ENCODE data around the gene TP53BP1. TPM values are rescaled to one million over a fixed set of nuclear protein-coding genes. Genes with fewer than 3 reads are reported as not detected.

TP53BP1 gene
- total RNA-seq, 2 experiments from 2014 or later, result 24.3 to 27.3 TPM

DNA sequence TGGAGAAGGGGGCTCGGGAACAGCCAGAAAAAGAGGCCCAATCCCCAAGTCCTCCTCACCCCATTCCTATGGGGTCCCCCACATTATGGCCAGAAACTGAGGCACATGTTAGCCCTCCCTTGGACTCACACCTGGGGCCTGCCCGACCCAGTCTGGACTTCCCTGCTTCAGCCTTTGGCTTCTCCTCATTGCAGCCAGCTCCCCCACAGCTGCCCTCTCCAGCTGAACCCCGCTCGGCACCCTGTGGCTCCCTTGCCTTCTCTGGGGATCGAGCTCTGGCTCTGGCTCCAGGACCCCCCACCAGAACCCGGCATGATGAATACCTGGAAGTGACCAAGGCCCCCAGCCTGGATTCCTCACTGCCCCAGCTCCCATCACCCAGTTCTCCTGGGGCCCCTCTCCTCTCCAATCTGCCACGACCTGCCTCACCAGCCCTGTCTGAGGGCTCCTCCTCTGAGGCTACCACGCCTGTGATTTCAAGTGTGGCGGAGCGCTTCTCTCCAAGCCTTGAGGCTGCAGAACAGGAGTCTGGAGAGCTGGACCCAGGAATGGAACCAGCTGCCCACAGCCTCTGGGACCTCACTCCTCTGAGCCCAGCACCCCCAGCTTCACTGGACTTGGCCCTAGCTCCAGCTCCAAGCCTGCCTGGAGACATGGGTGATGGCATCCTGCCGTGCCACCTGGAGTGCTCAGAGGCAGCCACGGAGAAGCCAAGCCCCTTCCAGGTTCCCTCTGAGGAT, 35.0 kb upstream of the TP53BP1 start:
- ATAC-seq (no peak), DNase-seq (no peak)
- Mint-ChIP-seq H3K4me3 (no peak overlapping the region), H3K9me3 (ENCODE audit: insufficient read depth) (no peaks in the 10 kb centered on the region), H3K36me3 (ENCODE audit: low read depth) (no peaks in the 10 kb centered on the region), H3K4me1 (ENCODE audit: low read depth) (peaks cover 18% of the 10 kb centered on the region), H3K27ac (no peak overlapping the region), H3K27me3 (ENCODE audit: low read depth) (no peaks in the 10 kb centered on the region)
- POLR2A ChIA-PET, result no interaction called here
- CTCF ChIA-PET, result interaction anchor here (2.0 kb wide), 1 partner anchor 14 kb away, joined by 8 read pairs; no protein-coding TSS in a partner anchor

DNA sequence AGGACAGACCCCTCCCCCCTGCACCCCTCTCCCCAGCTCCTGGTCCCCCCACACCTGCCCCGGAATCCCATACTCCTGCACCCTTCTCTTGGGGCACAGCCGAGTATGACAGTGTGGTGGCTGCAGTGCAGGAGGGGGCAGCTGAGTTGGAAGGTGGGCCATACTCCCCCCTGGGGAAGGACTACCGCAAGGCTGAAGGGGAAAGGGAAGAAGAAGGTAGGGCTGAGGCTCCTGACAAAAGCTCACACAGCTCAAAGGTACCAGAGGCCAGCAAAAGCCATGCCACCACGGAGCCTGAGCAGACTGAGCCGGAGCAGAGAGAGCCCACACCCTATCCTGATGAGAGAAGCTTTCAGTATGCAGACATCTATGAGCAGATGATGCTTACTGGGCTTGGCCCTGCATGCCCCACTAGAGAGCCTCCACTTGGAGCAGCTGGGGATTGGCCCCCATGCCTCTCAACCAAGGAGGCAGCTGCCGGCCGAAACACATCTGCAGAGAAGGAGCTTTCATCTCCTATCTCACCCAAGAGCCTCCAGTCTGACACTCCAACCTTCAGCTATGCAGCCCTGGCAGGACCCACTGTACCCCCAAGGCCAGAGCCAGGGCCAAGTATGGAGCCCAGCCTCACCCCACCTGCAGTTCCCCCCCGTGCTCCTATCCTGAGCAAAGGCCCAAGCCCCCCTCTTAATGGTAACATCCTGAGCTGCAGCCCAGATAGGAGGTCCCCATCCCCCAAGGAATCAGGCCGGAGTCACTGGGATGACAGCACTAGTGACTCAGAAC, 34.3 kb upstream of the TP53BP1 start:
- H3K27ac Mint-ChIP-seq, result no peak overlapping the region
- no peaks in the 10 kb centered on the region for H3K9me3 Mint-ChIP-seq (ENCODE audit: insufficient read depth)
- ChIA-PET CTCF (interaction anchor here (2.0 kb wide), 1 partner anchor 13 kb away, joined by 8 read pairs; no protein-coding TSS in a partner anchor), POLR2A (no interaction called here)
- no peak overlapping the region for H3K4me3 Mint-ChIP-seq
- DNase-seq (no peak), ATAC-seq (no peak)
- H3K4me1 Mint-ChIP-seq (ENCODE audit: low read depth), result peaks cover 18% of the 10 kb centered on the region
- no peaks in the 10 kb centered on the region for H3K36me3 Mint-ChIP-seq (ENCODE audit: low read depth)
- no peaks in the 10 kb centered on the region for H3K27me3 Mint-ChIP-seq (ENCODE audit: low read depth)

DNA sequence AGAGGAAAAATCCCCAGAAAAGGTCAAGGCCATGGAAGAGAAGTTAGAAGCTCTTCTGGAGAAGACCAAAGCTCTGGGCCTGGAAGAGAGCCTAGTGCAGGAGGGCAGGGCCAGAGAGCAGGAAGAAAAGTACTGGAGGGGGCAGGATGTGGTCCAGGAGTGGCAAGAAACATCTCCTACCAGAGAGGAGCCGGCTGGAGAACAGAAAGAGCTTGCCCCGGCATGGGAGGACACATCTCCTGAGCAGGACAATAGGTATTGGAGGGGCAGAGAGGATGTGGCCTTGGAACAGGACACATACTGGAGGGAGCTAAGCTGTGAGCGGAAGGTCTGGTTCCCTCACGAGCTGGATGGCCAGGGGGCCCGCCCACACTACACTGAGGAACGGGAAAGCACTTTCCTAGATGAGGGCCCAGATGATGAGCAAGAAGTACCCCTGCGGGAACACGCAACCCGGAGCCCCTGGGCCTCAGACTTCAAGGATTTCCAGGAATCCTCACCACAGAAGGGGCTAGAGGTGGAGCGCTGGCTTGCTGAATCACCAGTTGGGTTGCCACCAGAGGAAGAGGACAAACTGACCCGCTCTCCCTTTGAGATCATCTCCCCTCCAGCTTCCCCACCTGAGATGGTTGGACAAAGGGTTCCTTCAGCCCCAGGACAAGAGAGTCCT, 33.4 kb upstream of the TP53BP1 start:
- ChIA-PET POLR2A (no interaction called here), CTCF (interaction anchor here (2.0 kb wide), 1 partner anchor 12 kb away, joined by 8 read pairs; no protein-coding TSS in a partner anchor)
- Mint-ChIP-seq H3K36me3 (ENCODE audit: low read depth) (no peaks in the 10 kb centered on the region), H3K27me3 (ENCODE audit: low read depth) (no peaks in the 10 kb centered on the region), H3K4me1 (ENCODE audit: low read depth) (peaks cover 18% of the 10 kb centered on the region), H3K27ac (no peak overlapping the region), H3K9me3 (ENCODE audit: insufficient read depth) (no peaks in the 10 kb centered on the region), H3K4me3 (no peak overlapping the region)
- ATAC-seq (no peak), DNase-seq (no peak)

DNA sequence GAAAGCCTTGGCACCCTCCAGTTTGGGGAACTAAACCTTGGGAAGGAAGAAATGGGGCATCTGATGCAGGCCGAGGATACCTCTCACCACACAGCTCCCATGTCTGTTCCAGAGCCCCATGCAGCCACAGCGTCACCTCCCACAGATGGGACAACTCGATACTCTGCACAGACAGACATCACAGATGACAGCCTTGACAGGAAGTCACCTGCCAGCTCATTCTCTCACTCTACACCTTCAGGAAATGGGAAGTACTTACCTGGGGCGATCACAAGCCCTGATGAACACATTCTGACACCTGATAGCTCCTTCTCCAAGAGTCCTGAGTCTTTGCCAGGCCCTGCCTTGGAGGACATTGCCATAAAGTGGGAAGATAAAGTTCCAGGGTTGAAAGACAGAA, 32.2 kb upstream of the TP53BP1 start:
- no peak for ATAC-seq
- H3K4me1 Mint-ChIP-seq (ENCODE audit: low read depth), result peaks cover 18% of the 10 kb centered on the region
- no peaks in the 10 kb centered on the region for H3K9me3 Mint-ChIP-seq (ENCODE audit: insufficient read depth)
- no peak overlapping the region for H3K27ac Mint-ChIP-seq
- H3K36me3 Mint-ChIP-seq (ENCODE audit: low read depth), result no peaks in the 10 kb centered on the region
- CTCF ChIA-PET, result no interaction called here
- DNase-seq, result no peak
- POLR2A ChIA-PET, result no interaction called here
- H3K4me3 Mint-ChIP-seq, result no peak overlapping the region
- no peaks in the 10 kb centered on the region for H3K27me3 Mint-ChIP-seq (ENCODE audit: low read depth)

DNA sequence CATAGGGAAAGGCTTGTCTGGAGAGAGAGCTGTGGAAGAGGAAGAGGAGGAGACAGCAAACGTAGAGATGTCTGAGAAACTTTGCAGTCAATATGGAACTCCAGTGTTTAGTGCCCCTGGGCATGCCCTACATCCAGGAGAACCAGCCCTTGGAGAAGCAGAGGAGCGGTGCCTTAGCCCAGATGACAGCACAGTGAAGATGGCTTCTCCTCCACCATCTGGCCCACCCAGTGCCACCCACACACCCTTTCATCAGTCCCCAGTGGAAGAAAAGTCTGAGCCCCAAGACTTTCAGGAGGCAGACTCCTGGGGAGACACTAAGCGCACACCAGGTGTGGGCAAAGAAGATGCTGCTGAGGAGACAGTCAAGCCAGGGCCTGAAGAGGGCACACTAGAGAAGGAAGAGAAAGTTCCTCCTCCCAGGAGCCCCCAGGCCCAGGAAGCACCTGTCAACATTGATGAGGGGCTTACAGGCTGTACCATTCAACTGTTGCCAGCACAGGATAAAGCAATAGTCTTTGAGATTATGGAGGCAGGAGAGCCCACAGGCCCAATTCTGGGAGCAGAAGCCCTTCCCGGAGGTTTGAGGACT, 31.4 kb upstream of the TP53BP1 start:
- H3K4me1 Mint-ChIP-seq (ENCODE audit: low read depth), result peaks cover 18% of the 10 kb centered on the region
- H3K27ac Mint-ChIP-seq, result no peak overlapping the region
- H3K27me3 Mint-ChIP-seq (ENCODE audit: low read depth), result peaks cover 5% of the 10 kb centered on the region
- no peaks in the 10 kb centered on the region for H3K9me3 Mint-ChIP-seq (ENCODE audit: insufficient read depth)
- POLR2A ChIA-PET, result interaction anchor here (3.1 kb wide), 1 partner anchor 13 kb away, joined by 13 read pairs; no protein-coding TSS in a partner anchor
- DNase-seq, result no peak
- no peaks in the 10 kb centered on the region for H3K36me3 Mint-ChIP-seq (ENCODE audit: low read depth)
- H3K4me3 Mint-ChIP-seq, result no peak overlapping the region
- no peak for ATAC-seq
- CTCF ChIA-PET, result interaction anchor here (2.5 kb wide), 1 partner anchor 13 kb away, joined by 10 read pairs; no protein-coding TSS in a partner anchor

DNA sequence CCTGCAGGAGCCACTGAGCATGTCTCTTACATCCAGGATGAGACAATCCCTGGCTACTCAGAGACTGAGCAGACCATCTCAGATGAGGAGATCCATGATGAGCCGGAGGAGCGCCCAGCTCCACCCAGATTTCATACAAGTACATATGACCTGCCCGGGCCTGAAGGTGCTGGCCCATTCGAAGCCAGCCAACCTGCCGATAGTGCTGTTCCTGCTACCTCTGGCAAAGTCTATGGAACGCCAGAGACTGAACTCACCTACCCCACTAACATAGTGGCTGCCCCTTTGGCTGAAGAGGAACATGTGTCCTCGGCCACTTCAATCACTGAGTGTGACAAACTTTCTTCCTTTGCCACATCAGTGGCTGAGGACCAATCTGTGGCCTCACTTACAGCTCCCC, 30.7 kb upstream of the TP53BP1 start:
- peaks cover 10% of the 10 kb centered on the region for H3K27me3 Mint-ChIP-seq (ENCODE audit: low read depth)
- DNase-seq (no peak), ATAC-seq (no peak)
- H3K4me3 Mint-ChIP-seq, result no peak overlapping the region
- no peaks in the 10 kb centered on the region for H3K9me3 Mint-ChIP-seq (ENCODE audit: insufficient read depth)
- ChIA-PET POLR2A (interaction anchor here (3.1 kb wide), 1 partner anchor 12 kb away, joined by 13 read pairs; no protein-coding TSS in a partner anchor), CTCF (interaction anchor here (0.9 to 2.5 kb wide), 2 partner anchors 12 to 40 kb away, joined by 3 to 10 read pairs; no protein-coding TSS in a partner anchor)
- H3K27ac Mint-ChIP-seq, result peak overlapping the region; percentile 45
- H3K36me3 Mint-ChIP-seq (ENCODE audit: low read depth), result no peaks in the 10 kb centered on the region
- peaks cover 22% of the 10 kb centered on the region for H3K4me1 Mint-ChIP-seq (ENCODE audit: low read depth)

DNA sequence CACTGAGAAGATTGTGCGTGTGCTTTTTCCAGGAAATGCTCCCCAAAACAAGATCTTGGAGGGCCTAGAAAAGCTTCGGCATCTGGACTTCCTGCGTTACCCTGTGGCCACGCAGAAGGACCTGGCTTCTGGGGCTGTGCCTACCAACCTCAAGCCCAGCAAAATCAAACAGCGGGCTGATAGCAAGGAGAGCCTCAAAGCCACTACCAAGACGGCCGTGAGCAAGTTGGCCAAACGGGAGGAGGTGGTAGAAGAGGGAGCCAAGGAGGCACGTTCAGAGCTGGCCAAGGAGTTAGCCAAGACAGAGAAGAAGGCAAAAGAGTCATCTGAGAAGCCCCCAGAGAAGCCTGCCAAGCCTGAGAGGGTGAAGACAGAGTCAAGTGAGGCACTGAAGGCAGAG, 29.3 kb upstream of the TP53BP1 start:
- Mint-ChIP-seq H3K36me3 (ENCODE audit: low read depth) (no peaks in the 10 kb centered on the region), H3K9me3 (ENCODE audit: insufficient read depth) (no peaks in the 10 kb centered on the region), H3K4me3 (no peak overlapping the region), H3K27ac (no peak overlapping the region), H3K4me1 (ENCODE audit: low read depth) (peaks cover 34% of the 10 kb centered on the region), H3K27me3 (ENCODE audit: low read depth) (peaks cover 21% of the 10 kb centered on the region)
- DNase-seq (no peak), ATAC-seq (no peak)
- ChIA-PET POLR2A (interaction anchor here (3.1 kb wide), 1 partner anchor 11 kb away, joined by 13 read pairs; no protein-coding TSS in a partner anchor), CTCF (interaction anchor here (1.5 to 2.5 kb wide), 2 partner anchors 8 to 11 kb away, joined by 5 to 10 read pairs; no protein-coding TSS in a partner anchor)

DNA sequence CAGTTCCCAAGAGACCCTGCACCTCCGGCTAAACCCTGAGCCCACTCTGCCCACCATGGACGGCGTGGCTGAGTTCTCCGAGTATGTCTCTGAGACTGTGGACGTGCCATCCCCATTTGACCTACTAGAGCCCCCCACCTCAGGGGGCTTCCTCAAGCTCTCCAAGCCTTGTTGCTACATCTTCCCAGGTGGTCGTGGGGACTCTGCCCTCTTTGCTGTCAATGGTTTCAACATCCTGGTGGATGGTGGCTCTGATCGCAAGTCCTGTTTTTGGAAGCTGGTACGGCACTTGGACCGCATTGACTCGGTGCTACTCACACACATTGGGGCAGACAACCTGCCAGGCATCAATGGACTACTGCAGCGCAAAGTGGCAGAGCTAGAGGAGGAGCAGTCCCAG, 28.5 kb upstream of the TP53BP1 start:
- peaks cover 39% of the 10 kb centered on the region for H3K4me1 Mint-ChIP-seq (ENCODE audit: low read depth)
- no peak for ATAC-seq
- peaks cover 26% of the 10 kb centered on the region for H3K27me3 Mint-ChIP-seq (ENCODE audit: low read depth)
- POLR2A ChIA-PET, result interaction anchor here (3.1 kb wide), 1 partner anchor 10 kb away, joined by 13 read pairs; no protein-coding TSS in a partner anchor
- no peaks in the 10 kb centered on the region for H3K9me3 Mint-ChIP-seq (ENCODE audit: insufficient read depth)
- no peak overlapping the region for H3K27ac Mint-ChIP-seq
- H3K4me3 Mint-ChIP-seq, result no peak overlapping the region
- no peak for DNase-seq
- no peaks in the 10 kb centered on the region for H3K36me3 Mint-ChIP-seq (ENCODE audit: low read depth)
- CTCF ChIA-PET, result interaction anchor here (1.0 kb wide), 1 partner anchor 80 kb away, joined by 4 read pairs; no protein-coding TSS in a partner anchor

DNA sequence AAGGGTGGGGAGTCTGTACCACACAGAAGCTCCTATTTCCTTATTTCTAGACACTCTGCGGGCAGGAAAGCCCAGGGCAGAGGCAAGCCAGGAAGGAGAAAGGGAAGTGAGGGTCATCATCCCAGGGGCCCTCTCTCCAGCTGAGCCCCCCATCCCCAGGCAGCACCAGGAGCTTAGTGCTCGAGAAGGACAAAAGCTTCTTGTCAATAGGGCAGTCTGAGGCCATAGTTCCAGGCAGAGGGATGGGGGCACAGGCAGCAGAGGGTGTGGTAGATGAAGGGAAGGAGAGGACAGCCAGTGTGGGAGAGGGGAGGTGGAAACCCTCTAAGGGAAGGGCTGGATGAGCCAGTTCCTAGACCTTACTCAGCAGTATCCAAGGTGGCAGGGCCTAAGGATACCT, 27.2 kb upstream of the TP53BP1 start:
- ChIA-PET POLR2A (no interaction called here), CTCF (interaction anchor here (0.6 kb wide), 1 partner anchor 164 kb away, joined by 5 read pairs; no protein-coding TSS in a partner anchor)

DNA sequence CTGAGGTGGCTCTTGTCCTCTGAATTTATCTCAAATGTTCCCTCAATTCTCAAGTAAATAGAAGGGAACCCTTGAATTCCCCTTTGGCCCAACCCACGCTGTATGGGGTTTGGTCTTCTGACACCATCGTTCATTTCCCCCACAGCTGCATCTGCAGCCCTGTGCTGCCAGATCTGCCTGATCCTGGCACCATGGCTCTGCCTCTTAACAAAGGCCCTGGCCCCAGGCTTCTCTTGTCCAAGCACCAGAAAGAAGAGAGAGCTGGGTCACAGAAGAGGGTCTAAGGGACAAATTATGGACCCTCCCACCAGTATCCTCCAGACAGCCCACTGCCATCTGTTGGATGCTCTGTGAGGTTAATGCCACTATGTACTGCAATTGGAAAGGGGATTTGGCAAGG, 26.2 kb upstream of the TP53BP1 start:
- Mint-ChIP-seq H3K36me3 (ENCODE audit: low read depth) (no peaks in the 10 kb centered on the region), H3K9me3 (ENCODE audit: insufficient read depth) (no peaks in the 10 kb centered on the region), H3K4me1 (ENCODE audit: low read depth) (peaks cover 40% of the 10 kb centered on the region), H3K27me3 (ENCODE audit: low read depth) (peaks cover 35% of the 10 kb centered on the region), H3K4me3 (no peak overlapping the region), H3K27ac (no peak overlapping the region)
- DNase-seq, result no peak
- CTCF ChIA-PET, result no interaction called here
- POLR2A ChIA-PET, result no interaction called here
- ATAC-seq, result no peak

More for the DNA sequence above, 27.2 kb upstream of the TP53BP1 start:
- Mint-ChIP-seq H3K36me3 (ENCODE audit: low read depth) (no peaks in the 10 kb centered on the region), H3K4me3 (no peak overlapping the region), H3K9me3 (ENCODE audit: insufficient read depth) (no peaks in the 10 kb centered on the region), H3K27me3 (ENCODE audit: low read depth) (peaks cover 35% of the 10 kb centered on the region), H3K27ac (no peak overlapping the region), H3K4me1 (ENCODE audit: low read depth) (peaks cover 39% of the 10 kb centered on the region)
- no peak for DNase-seq
- no peak for ATAC-seq

DNA sequence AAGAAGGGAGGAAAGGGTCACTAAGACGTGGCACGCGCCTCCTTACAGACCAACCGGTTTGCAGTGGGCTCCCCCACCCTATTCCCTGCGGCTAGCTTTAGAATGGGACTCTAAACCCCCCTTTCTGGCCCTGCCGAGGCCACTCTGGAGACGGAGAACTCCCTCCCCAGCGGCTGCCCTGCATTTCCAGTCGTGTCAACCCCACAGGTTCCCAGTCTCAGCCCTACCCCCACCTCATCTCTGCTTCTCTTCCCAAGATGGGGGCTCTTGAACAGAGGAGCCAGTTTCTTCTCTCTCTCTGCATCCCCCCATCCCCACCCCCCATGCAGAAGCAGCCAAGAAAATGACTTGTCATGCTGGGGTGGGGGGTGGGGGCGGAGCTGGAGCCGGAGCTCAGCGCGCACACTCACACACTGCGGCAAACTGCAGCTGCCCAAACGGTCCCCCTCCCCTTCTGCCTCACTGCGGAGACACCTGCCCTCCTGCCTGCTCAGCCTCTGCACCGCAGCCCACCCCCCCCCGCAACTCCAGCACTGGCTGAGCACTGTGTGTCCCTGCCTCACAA, 25.3 kb upstream of the TP53BP1 start:
- Mint-ChIP-seq H3K4me3 (peak overlapping the region; percentile 45), H3K9me3 (ENCODE audit: insufficient read depth) (no peaks in the 10 kb centered on the region), H3K27ac (no peak overlapping the region), H3K27me3 (ENCODE audit: low read depth) (peaks cover 35% of the 10 kb centered on the region), H3K4me1 (ENCODE audit: low read depth) (peaks cover 49% of the 10 kb centered on the region), H3K36me3 (ENCODE audit: low read depth) (no peaks in the 10 kb centered on the region)
- DNase-seq (no peak), ATAC-seq (no peak)
- ChIA-PET POLR2A (no interaction called here), CTCF (no interaction called here)
